ENCODE data around the gene TPX2. TPM values are rescaled to one million over a fixed set of nuclear protein-coding genes. Genes with fewer than 3 reads are reported as not detected.

Gene TPX2
- total and polyA plus RNA-seq, 2 experiments from 2014 or later, result 12.3 to 120 TPM

DNA sequence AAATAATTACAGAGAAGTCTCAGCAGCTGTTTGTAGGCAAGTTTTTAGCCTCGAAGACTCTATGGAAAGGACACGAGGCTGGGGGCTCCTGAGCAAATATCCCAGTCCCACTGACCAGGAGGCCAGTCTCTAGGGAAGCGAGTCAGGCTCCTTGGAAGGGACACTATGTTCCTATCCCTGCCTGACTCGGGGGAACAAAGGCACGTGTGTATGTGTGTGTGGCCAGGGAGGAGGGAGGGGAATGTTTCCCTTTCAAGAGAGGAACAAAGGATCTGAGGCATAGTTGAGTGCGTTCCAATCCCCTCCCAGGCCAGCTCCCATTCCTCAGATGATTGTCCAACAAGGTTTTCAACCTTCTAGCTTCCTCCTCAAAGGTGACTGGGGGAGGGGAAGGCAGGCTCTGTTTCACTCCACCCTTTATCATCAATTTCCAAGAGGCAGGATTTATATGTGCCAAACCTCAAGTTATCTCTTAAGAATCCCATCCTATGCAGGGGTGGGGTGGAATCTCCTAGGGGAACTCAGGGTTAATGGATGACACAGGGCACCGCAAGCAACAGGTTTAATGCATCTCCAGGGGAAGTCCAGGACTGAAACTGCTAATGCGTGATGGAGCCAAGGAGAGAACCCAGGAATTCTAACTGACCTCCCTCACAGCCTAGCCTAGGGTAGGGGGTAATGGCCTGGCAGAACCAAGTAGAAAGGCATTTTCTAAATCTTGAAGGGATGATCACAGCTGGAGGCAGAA, 26.4 kb upstream of the TPX2 start:
- Histone ChIP-seq H3K27me3 (no peaks in the 10 kb centered on the region), H3K36me3 (no peaks in the 10 kb centered on the region), H3K27ac (no peak overlapping the region), H3K9me3 (ENCODE audit: low read depth) (no peaks in the 10 kb centered on the region), H3K4me1 (ENCODE audit: low read depth) (peaks cover 18% of the 10 kb centered on the region), H3K4me3 (no peak overlapping the region)
- peak; percentile 30 to 93 for DNase-seq (ENCODE audit: low read depth in 1 of 2, low spot score in 1 of 2)
- TF ChIP-seq, protein P1, sequence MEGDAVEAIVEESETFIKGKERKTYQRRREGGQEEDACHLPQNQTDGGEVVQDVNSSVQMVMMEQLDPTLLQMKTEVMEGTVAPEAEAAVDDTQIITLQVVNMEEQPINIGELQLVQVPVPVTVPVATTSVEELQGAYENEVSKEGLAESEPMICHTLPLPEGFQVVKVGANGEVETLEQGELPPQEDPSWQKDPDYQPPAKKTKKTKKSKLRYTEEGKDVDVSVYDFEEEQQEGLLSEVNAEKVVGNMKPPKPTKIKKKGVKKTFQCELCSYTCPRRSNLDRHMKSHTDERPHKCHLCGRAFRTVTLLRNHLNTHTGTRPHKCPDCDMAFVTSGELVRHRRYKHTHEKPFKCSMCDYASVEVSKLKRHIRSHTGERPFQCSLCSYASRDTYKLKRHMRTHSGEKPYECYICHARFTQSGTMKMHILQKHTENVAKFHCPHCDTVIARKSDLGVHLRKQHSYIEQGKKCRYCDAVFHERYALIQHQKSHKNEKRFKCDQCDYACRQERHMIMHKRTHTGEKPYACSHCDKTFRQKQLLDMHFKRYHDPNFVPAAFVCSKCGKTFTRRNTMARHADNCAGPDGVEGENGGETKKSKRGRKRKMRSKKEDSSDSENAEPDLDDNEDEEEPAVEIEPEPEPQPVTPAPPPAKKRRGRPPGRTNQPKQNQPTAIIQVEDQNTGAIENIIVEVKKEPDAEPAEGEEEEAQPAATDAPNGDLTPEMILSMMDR (IDR thresholded peaks at IDR 0.05; ENCODE audit: low read depth, low read length), result no peak

DNA sequence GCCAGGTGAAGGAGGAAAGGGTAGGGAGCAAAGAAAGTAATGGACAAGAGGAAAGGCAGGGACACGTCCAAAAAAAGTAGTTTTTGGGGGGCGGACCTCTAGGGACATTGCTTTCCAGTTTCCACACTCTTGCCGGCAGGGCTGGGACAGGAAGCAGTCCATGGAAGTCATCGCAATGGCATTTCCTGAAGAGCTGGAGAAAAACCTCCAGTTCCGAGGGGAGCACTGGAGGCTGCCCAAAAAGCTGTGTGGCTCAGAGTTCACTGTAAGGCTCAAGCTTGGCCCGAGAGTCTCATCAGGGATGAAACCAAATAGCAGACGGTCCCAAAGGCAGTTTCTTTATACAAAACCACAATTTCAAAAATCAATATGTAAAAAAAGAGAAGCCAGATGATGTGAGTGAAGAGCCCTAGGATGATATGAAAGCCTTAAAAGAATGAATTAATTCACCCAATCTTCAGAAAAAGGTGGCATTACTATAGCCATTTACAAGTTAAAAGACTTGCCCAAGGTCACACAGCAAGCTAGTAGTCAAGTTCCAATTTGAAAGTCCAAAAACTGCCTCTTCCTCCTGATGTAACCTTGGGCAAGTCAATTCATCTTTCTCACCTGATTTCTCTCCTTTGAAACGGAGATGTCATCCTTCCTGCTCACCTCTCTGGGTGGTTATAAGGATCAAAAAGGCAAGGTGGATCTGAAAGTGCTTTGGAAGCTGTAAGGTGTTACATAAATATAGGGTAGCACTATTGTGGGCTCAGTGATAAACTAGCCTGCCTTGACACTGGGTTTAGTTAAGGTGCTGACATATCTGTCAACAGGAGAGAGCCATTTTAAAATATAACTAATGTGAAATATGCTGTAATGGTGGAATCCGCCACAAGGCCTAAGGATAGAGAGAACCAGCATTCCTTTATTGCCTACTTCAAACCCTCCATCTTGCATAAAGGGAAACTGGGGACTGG, 25.5 kb upstream of the TPX2 start:
- peaks cover 18% of the 10 kb centered on the region for H3K4me1 ChIP-seq (ENCODE audit: low read depth)
- H3K27ac ChIP-seq, result no peak overlapping the region
- no peaks in the 10 kb centered on the region for H3K36me3 ChIP-seq
- H3K9me3 ChIP-seq (ENCODE audit: low read depth), result no peaks in the 10 kb centered on the region
- DNase-seq (ENCODE audit: low read depth in 1 of 2, low spot score in 1 of 2), result peak in 1 of 2 donors; percentile 93
- TF ChIP-seq, protein P1 (IDR thresholded peaks at IDR 0.05; ENCODE audit: low read depth, low read length), result no peak
- H3K27me3 ChIP-seq, result no peaks in the 10 kb centered on the region
- H3K4me3 ChIP-seq, result no peak overlapping the region

DNA sequence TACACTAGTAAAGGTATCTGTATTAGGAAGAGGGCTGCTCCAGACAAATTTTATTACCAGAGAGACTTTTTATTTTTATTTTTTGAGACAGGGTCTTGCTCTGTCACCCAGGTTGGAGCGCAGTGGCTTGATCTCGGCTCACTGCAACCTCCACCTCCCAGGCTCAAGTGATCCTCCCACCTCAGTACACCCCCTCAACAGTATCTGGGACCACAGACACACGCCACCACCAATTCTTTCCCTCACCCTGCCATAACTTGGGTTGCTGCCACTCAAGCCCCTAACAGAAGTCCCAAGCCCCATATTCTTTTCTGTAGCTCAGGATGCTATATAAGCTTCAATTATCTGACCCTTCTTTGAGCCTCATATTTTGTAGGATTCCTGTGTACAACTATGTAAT, 23.3 kb upstream of the TPX2 start:
- H3K9me3 ChIP-seq (ENCODE audit: low read depth), result no peaks in the 10 kb centered on the region
- peaks cover 31% of the 10 kb centered on the region for H3K4me1 ChIP-seq (ENCODE audit: low read depth)
- no peak overlapping the region for H3K27ac ChIP-seq
- no peaks in the 10 kb centered on the region for H3K36me3 ChIP-seq
- no peaks in the 10 kb centered on the region for H3K27me3 ChIP-seq
- DNase-seq (ENCODE audit: low read depth in 1 of 2, low spot score in 1 of 2), result no peak
- TF ChIP-seq, protein P1 (IDR thresholded peaks at IDR 0.05; ENCODE audit: low read depth, low read length), result no peak
- H3K4me3 ChIP-seq, result no peak overlapping the region

DNA sequence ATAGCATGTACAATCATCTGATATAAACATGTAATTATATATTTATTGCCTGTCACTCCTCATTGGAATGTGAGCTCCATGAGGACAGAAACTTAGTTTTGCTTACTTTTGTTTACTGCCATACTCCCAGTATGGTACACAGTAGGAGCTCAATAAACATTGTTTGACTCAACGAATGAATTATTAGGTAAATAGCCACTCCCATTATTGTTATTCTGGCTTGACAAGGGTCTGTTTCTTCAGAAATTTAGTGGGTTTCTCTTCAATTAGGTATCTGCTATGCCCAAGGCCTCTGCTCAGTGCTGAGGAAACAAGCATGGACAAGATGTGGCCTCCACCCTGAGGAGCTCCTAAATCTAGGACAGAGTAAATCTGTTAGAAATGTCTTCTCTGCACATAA, 22.7 kb upstream of the TPX2 start:
- H3K27me3 ChIP-seq, result no peaks in the 10 kb centered on the region
- H3K27ac ChIP-seq, result no peak overlapping the region
- H3K36me3 ChIP-seq, result no peaks in the 10 kb centered on the region
- H3K4me1 ChIP-seq (ENCODE audit: low read depth), result peaks cover 37% of the 10 kb centered on the region
- DNase-seq (ENCODE audit: low read depth in 1 of 2, low spot score in 1 of 2), result no peak
- no peaks in the 10 kb centered on the region for H3K9me3 ChIP-seq (ENCODE audit: low read depth)
- TF ChIP-seq, protein P1 (IDR thresholded peaks at IDR 0.05; ENCODE audit: low read depth, low read length), result no peak
- no peak overlapping the region for H3K4me3 ChIP-seq

DNA sequence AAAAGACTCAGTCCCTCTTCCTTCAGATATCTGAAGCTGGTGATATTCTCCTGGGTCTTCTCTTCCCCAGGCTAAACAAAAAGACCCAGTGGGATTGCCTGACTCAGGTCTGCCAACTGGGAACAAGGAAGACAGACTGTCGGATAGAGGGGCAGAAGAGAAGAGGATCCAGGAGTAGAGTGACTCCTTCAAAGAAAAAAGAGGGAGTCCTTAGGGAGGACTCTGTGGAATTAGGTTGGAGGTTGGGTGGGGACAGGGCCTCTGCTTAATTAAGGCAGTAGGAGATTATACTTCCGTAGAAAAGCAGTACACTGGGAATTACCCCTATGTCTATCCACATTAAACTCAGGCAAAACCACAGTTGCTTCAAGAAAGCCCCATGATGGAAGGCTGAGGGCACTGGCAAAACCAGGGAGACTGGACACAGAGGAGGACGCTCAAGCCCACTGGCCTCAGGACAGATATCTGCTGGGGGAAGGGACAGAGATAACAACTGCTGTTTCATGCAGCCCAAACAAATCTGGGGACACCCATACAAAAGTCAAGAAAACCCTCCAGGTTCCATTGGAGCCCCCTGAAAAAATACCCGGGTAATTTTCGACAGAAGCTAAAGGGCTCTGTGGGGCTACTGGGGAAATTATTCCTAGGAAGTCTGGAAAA, 22.1 kb upstream of the TPX2 start:
- Histone ChIP-seq H3K4me3 (no peak overlapping the region), H3K27me3 (no peaks in the 10 kb centered on the region), H3K27ac (no peak overlapping the region), H3K36me3 (no peaks in the 10 kb centered on the region), H3K9me3 (ENCODE audit: low read depth) (no peaks in the 10 kb centered on the region), H3K4me1 (ENCODE audit: low read depth) (peaks cover 40% of the 10 kb centered on the region)
- DNase-seq (ENCODE audit: low read depth in 1 of 2, low spot score in 1 of 2), result no peak
- TF ChIP-seq, protein P1 (IDR thresholded peaks at IDR 0.05; ENCODE audit: low read depth, low read length), result no peak
